GM21528 (cell line): ENCODE measurements around the gene MT1A.

ENCODE experiments used
- ATAC-seq: cut with Tn5 transposase; IDR thresholded peaks from one replicate; pipeline ENCODE4 v1.9.1; 2021; ENCODE audit warnings: mild to moderate bottlenecking, moderate library complexity; ENCODE audit not compliant: unreplicated experiment, low FRiP score

Gene MT1A

DNA sequence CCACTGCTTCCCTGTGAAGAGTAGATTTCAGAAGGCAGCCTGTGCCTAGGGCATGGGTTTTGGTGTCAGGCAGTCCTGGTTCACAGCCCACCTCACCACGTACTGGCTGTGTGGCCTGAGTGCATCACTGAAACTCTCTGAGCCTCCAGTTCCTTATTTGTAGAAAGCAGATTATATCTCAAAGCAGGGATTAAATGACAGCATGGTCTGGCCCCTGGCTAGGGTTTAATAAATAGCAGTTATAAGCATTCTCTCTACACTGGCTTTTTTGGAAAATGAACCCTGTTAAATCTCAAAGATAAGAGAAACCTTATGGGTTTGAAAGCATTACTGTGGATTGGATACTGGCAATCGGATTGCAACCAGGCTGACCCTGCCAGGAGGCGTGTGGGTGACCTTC, 8.9 kb upstream of the MT1A start:
- ATAC-seq: no peak

GRCh38 chr16:56630134-56630533, 8.3 kb upstream of the MT1A start:
- peak; percentile 74 for ATAC-seq

DNA sequence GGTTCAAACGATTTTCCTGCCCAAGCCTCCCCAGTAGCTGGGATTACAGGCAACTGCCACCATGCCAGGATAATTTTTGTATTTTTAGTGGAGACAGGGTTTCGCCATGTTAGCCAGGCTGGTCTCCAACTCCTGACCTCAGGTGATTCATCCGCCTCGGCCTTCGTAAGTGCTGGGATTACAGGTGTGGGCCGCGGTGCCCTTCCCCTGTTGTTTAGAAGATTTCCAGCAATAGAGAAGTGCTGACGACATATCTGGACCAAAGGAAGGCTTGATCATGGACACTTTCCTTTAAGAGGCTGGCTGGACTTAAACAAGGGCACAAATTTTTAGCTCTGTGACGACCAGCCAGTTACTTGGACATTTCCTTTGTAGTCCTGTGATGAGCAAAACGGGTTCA, 7.3 kb upstream of the MT1A start:
- no peak for ATAC-seq

DNA sequence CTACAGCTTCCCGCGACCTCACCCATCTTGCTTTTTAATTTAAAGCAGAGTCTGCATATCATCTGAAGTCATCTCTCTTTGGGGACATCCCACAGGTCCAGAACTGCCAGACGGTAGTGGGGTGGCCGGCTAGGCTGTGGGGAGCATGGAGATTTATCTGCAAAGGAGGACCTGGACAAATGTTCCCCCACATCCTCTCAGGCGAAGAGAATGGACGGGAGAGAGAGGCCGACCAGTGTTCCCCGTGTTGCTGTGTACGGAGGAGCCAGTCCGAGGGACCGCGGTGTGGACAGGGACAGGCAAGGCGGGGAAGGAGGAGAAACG, 6.7 kb upstream of the MT1A start:
- ATAC-seq: no peak

GRCh38 chr16:56632156-56632847, 6.2 kb upstream of the MT1A start, which contains the start of gene MT1M:
Gene MT1M, plus strand, starts transcription at chr16:56632659. Its CDS starts 73 bp downstream, at chr16:56632732.
- ATAC-seq: no peak

GRCh38 chr16:56632848-56633365, 5.6 kb upstream of the MT1A start:
- ATAC-seq: no peak

DNA sequence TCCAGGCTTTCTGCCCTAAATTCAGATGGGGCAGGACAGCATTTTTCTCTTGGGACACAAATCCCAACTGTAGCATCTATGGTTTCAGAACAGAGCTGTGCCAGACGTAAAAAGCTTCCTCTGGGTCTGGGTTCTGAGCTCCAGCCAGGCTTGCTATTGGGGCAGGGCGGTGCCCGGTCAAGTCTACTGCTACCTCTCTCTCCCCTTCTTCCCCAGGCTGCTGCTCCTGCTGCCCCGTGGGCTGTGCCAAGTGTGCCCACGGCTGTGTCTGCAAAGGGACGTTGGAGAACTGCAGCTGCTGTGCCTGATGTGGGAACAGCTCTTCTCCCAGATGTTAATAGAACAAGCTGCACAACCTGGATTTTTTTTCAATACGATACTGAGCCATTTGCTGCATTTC, 4.9 kb upstream of the MT1A start:
- ATAC-seq: no peak

- no peak for ATAC-seq
These were observed 3.6 kb upstream of the MT1A start for GRCh38 chr16:56634715-56635440.

DNA sequence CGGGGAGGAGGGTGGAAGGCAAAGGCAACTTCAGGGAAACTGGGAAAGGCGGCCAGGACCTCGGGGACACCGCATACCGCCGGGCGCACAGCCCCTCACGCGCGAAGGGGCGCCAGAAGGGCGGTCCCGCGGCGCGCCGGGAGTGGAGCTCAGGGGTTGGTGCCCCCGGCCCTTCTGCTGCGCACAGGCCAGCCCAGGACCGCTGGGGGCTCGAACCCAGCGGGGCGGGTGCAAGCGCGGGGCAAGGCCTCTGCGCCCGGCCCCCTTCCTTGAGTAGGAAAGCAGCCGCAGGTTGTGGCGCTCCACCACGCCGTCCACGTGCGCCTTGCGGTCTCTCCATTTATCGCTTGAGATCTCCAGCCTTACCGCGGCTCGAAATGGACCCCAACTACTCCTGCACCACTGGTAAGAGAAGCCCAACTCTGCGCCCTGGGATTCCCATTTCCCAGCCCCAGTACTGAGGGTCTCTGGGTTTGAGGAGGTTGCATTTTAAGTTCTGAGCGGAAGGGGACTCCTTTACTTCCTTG, 3.0 kb upstream of the MT1A start:
- ATAC-seq: no peak

DNA sequence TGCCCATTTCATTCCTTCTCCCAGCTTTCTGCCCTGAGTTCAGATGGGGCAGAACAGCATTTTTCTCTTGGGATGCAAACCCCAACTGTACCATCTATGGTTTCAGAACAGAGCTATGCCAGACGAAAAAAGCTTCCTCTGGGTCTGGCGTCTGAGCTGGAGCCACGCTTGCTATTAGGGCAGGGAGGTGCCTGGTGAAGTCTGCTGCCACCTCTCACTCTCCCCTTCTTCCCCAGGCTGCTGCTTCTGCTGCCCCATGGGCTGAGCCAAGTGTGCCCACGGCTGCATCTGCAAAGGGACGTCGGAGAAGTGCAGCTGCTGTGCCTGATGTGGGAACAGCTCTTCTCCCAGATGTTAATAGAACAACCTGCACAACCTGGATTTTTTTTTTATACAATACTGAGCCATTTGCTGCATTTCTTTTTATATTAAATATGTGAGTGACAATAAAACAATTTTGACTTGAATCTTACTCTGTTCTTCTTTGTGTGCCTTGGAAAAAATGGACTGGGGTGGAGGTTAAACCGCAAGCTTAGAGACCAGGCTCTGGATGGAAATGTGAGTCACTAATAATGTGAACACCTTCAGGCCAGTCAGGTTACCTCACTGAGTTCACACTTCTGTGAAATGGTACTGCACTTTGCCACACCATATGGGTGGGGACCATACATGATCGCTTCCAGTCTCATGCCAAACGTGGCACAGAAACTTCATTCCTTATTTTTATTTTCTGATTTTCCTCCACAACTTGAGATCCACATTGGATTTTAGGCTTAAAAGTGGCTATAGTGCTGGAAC, 1.7 kb upstream of the MT1A start:
- ATAC-seq: no peak

GRCh38 chr16:56639045-56639444, 579 bp downstream of the MT1A start:
- no peak for ATAC-seq

DNA sequence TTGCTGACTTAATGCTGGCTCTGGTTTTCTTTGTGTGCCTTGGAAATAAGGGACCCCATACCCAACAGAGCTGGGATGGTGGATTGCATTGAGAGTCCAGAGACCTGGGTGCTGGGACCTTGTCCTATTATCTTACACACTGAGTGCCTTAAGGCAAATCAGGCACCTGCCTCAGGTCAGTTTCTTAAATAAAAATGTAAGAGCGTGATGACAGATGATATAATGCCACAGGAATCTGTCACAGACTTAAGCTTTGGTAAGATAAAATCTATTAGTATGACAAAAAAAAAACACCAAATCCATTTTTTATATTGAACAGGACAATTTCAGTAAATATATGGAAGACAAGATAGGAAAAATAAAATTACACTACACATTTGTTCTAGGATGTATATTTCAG, 1.6 kb downstream of the MT1A start:
- ATAC-seq: no peak

GRCh38 chr16:56641166-56641565, 2.7 kb downstream of the MT1A start:
- no peak for ATAC-seq

DNA sequence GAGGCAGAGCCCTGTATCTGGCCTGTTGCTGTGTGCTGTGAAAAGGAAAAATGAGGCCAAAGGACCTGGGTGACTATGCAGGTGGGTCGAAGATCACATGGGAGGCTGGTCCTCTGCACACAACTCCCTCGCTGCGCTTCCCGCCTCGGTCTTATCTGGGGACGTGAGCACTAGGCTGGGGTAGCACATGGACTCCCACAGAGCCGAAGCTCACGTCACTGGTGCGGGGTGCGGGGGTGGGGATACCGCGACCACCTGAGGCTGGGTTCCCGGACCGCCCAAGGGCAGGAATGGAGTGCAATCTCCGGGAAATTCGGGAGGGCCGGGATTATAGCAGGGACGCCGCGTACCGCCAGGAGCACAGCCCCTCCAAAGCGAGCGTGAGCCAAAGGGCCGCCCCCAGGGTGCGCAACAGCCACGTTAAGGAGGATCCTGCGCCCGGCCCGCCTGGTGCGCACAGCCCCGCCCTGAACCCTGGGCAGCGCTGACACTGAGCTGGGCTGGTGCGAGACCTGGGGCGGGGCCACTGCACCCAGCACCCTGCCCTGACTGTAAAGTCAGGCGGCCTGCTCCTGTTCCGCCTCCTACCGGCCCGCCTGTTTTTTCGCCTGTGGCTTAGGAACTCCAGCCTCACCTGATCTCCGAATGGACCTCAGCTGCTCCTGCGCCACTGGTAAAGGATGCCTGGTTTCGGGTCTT, 4.8 kb downstream of the MT1A start:
- peak; percentile 63 for ATAC-seq

DNA sequence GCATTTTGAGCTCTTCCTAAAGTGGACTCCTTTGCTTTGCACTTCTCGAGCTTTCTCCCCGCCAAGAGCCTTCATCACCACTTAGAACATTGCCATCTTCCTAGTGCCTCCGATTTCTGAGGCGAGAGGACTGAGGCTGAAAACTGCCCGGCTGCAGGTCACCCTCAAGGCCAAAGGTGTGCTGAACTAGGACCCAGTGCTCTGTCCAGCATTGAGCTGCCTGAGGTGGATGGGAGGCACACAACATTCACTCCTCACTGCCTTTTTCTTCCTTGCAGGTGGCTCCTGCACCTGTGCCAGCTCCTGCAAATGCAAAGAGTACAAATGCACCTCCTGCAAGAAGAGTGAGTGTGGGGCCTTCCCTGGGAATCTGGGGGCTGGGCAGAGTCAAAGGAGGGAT, 5.4 kb downstream of the MT1A start:
- no peak for ATAC-seq

GRCh38 chr16:56645311-56645710, 6.8 kb downstream of the MT1A start:
- ATAC-seq: no peak

GRCh38 chr16:56645838-56646237, 7.4 kb downstream of the MT1A start:
- ATAC-seq: no peak

- no peak for ATAC-seq
These were observed 9.4 kb downstream of the MT1A start for GRCh38 chr16:56647641-56648431.

- no peak for ATAC-seq
These were observed 10.8 kb downstream of the MT1A start for GRCh38 chr16:56649271-56649670.

DNA sequence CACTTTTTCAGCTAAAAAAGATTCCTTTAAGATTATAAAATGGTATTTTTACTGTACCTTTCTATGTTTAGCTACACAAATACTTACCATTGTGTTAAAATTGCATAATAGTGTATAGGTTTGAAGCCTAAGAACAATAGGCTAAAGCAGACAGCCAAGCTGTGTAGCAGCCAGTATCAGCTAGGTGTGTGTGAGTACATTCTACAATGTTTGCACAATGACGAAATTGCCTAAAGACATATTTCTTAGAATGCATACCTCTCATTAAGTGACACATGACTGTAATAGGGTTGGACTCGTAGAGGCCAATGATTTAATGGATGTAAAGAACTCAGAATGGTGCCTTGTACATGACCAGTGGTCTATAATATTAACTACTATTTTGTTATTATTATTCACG, 11.4 kb downstream of the MT1A start:
- no peak for ATAC-seq
